Lower leg skin (tissue), 3 donors: Measurements from ENCODE around the gene AP5S1.

Experiments
- POLR2A ChIP-seq, 2 donors: fragments of 450-650 bp; IDR thresholded peaks; one replicate each; pipeline ENCODE4 v1.6.1; 2016 to 2017; ENCODE audit warnings: antibody characterized with exemption in 2 of 2, mild to moderate bottlenecking in 1 of 2, moderate library complexity in 1 of 2
- TF ChIP-seq, protein P1 (sequence below), 3 donors: fragments of 450-650 bp; IDR thresholded peaks; one replicate each; pipeline ENCODE4 v1.5.1; 2016; ENCODE audit warnings: antibody characterized with exemption in 3 of 3, mild to moderate bottlenecking in 3 of 3, moderate library complexity in 2 of 3

DNA sequence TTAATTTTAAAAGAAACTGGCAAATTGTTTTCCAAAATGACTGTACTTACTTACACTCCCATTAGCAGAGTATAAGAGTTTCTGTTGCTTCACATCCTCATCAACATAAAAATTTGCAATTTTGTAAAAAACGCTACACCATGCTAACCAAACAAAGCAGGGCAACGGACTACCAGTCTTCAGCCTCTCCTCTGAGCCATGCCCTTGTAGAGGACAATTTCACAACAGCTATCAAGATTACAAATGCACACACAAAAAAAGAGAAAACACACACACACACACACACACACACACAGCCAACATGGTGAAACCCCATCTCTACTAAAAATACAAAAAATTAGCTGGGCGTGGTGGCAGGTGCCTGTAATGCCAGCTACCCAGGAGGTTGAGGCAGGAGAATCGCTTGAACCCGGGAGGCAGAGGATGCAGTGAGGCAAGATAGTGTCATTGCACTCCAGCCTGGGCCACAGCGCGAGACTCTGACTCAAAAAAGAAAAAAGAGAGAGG lies 48.7 kb upstream of the AP5S1 start:
- no peak for TF ChIP-seq POLR2A (IDR thresholded peaks at IDR 0.05)
- TF ChIP-seq, protein P1, sequence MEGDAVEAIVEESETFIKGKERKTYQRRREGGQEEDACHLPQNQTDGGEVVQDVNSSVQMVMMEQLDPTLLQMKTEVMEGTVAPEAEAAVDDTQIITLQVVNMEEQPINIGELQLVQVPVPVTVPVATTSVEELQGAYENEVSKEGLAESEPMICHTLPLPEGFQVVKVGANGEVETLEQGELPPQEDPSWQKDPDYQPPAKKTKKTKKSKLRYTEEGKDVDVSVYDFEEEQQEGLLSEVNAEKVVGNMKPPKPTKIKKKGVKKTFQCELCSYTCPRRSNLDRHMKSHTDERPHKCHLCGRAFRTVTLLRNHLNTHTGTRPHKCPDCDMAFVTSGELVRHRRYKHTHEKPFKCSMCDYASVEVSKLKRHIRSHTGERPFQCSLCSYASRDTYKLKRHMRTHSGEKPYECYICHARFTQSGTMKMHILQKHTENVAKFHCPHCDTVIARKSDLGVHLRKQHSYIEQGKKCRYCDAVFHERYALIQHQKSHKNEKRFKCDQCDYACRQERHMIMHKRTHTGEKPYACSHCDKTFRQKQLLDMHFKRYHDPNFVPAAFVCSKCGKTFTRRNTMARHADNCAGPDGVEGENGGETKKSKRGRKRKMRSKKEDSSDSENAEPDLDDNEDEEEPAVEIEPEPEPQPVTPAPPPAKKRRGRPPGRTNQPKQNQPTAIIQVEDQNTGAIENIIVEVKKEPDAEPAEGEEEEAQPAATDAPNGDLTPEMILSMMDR (IDR thresholded peaks at IDR 0.05): no peak
